ENCODE data around the gene EGFR.

DNA sequence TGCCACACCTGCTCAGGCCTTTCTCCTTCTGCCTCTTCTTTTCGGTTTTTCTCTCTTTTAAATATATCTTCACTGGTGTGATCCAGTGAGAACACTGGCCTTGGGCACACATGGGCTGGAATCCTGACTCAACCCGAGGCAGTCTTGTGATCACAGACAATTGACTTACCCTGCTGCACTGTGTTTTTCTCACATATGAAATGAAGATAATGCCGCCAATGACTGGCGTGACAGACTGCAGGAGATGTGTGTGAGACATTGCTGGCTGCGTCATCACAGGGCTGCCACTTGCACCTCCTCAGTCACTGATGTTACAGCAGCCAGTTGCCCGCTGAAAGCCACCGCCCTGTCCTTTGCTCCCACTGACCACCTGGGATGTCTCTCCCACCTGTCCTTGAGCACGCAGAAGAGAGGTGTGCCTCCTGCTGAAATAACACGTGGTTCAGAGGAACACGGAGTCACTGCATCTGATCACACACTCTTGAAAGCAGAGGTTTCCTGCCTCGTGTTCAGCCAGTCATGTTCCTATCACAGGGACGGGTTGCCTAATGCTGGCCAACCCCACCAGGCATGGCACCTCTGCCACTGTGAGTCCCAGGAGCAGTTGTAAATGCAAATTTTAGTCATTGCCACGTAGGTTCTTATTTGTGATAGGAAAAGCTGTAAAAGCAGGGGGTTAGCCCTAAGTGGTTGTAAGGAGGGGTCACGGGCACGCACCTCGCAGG lies 221.8 kb downstream of the EGFR start:
- TF ChIP-seq CTCF (IDR thresholded peaks at IDR 0.05), result no peak
- TF ChIP-seq POLR2A (IDR thresholded peaks at IDR 0.05), result no peak
